ENCODE data around the gene SFTA2. TPM values are rescaled to one million over a fixed set of nuclear protein-coding genes. Genes with fewer than 3 reads are reported as not detected.

SFTA2 gene
- polyA plus RNA-seq, 1 donor (not counting 4 experiments of a cell fraction or from before 2014, with no cell fraction given) = not detected

DNA sequence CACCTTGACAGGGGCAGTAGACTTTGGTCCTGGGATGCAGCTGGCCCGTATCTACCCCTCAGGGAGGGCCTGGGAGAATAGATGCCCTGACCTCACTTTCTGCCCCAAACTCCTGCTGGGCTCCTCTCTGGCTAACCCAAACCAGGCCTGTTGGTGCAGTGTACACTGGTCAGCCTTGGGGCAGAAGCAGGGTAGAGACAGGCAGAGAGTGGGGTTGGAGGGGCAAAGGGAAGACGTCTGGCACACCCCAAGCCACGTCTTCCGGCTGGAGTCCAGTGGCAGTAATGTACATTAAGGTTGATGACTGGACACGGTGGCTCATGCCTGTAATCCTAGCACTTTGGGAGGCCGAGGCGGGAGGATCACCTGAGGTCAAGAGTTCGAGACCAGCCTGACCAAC lies 38.3 kb downstream of the SFTA2 start:
- Histone ChIP-seq H3K9ac (ENCODE audit: control insufficient read depth, extremely low read depth, insufficient read depth, low read length) (no peak overlapping the region), H3K27ac (ENCODE audit: control insufficient read depth, insufficient read depth, low read length) (no peak overlapping the region)

GRCh38 chr6:30893001-30893591 lies 38.9 kb downstream of the SFTA2 start:
- Histone ChIP-seq H3K9me3 (ENCODE audit: control insufficient read depth, low read depth, low read length) (no peaks in the 10 kb centered on the region), H3K4me2 (ENCODE audit: control insufficient read depth, extremely low read depth, insufficient read depth, low read depth, low read length) (no peak overlapping the region), H3K36me3 (ENCODE audit: control insufficient read depth in 2 of 2, extremely low read depth in 1 of 2, insufficient read depth in 2 of 2, low read length in 2 of 2) (peaks cover 73 to 74% of the 10 kb centered on the region in 2 experiments), H3K79me2 (ENCODE audit: control insufficient read depth, insufficient read depth, low read length) (peaks cover 59% of the 10 kb centered on the region), H3K4me1 (ENCODE audit: control insufficient read depth, extremely low read depth, insufficient read depth, low read length) (peaks cover 24% of the 10 kb centered on the region), H3K9ac (ENCODE audit: control insufficient read depth, extremely low read depth, insufficient read depth, low read length) (no peak overlapping the region), H3K27me3 (ENCODE audit: control insufficient read depth, extremely low read depth, insufficient read depth, low read length) (no peaks in the 10 kb centered on the region), H3K9me1 (ENCODE audit: control insufficient read depth, extremely low read depth, insufficient read depth, low read length) (peaks cover 6% of the 10 kb centered on the region), H4K20me1 (ENCODE audit: control insufficient read depth, extremely low read depth, insufficient read depth, low read length) (peaks cover 25% of the 10 kb centered on the region), H3K27ac (ENCODE audit: control insufficient read depth, insufficient read depth, low read length) (no peak overlapping the region), H3K4me3 (ENCODE audit: control insufficient read depth in 2 of 3, extremely low read depth in 1 of 3, insufficient read depth in 2 of 3, low read depth in 1 of 3, low read length in 3 of 3) (no peak overlapping the region), H2AFZ (ENCODE audit: control insufficient read depth, low read length) (no peak overlapping the region)
- TF ChIP-seq EZH2 (IDR thresholded peaks at IDR 0.05; ENCODE audit: low read length) = no peak
- TF ChIP-seq, protein P1, sequence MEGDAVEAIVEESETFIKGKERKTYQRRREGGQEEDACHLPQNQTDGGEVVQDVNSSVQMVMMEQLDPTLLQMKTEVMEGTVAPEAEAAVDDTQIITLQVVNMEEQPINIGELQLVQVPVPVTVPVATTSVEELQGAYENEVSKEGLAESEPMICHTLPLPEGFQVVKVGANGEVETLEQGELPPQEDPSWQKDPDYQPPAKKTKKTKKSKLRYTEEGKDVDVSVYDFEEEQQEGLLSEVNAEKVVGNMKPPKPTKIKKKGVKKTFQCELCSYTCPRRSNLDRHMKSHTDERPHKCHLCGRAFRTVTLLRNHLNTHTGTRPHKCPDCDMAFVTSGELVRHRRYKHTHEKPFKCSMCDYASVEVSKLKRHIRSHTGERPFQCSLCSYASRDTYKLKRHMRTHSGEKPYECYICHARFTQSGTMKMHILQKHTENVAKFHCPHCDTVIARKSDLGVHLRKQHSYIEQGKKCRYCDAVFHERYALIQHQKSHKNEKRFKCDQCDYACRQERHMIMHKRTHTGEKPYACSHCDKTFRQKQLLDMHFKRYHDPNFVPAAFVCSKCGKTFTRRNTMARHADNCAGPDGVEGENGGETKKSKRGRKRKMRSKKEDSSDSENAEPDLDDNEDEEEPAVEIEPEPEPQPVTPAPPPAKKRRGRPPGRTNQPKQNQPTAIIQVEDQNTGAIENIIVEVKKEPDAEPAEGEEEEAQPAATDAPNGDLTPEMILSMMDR (optimal IDR thresholded peaks at IDR 0.05 in 1 of 3, IDR thresholded peaks at IDR 0.05 in 1 of 3, conservative IDR thresholded peaks at IDR 0.05 in 1 of 3; ENCODE audit: extremely low read depth in 1 of 3, insufficient read depth in 2 of 3, low read length in 3 of 3) = peak in 1 of 3 experiments; percentile 9
- no peak for FAIRE-seq
- dilution Hi-C loops (cut with MboI; ENCODE audit: extremely low pct_ligation_motif_present, low sequenced_read_pairs) = no loop called here
- no peak for DNase-seq (ENCODE audit: low read depth, low spot score)

More for the DNA sequence above, 38.3 kb downstream of the SFTA2 start:
- dilution Hi-C loops (cut with MboI; ENCODE audit: extremely low pct_ligation_motif_present, low sequenced_read_pairs) = no loop called here
- Histone ChIP-seq H3K4me1 (ENCODE audit: control insufficient read depth, extremely low read depth, insufficient read depth, low read length) (peaks cover 19% of the 10 kb centered on the region), H3K4me3 (ENCODE audit: control insufficient read depth in 2 of 3, extremely low read depth in 1 of 3, insufficient read depth in 2 of 3, low read depth in 1 of 3, low read length in 3 of 3) (no peak overlapping the region), H3K79me2 (ENCODE audit: control insufficient read depth, insufficient read depth, low read length) (peaks cover 53% of the 10 kb centered on the region), H3K27me3 (ENCODE audit: control insufficient read depth, extremely low read depth, insufficient read depth, low read length) (no peaks in the 10 kb centered on the region), H2AFZ (ENCODE audit: control insufficient read depth, low read length) (no peak overlapping the region), H4K20me1 (ENCODE audit: control insufficient read depth, extremely low read depth, insufficient read depth, low read length) (peaks cover 24% of the 10 kb centered on the region), H3K9me1 (ENCODE audit: control insufficient read depth, extremely low read depth, insufficient read depth, low read length) (peaks cover 5% of the 10 kb centered on the region), H3K36me3 (ENCODE audit: control insufficient read depth in 2 of 2, extremely low read depth in 1 of 2, insufficient read depth in 2 of 2, low read length in 2 of 2) (peaks cover 73 to 76% of the 10 kb centered on the region in 2 experiments), H3K4me2 (ENCODE audit: control insufficient read depth, extremely low read depth, insufficient read depth, low read depth, low read length) (no peak overlapping the region), H3K9me3 (ENCODE audit: control insufficient read depth, low read depth, low read length) (no peaks in the 10 kb centered on the region)
- DNase-seq (ENCODE audit: low read depth, low spot score) = no peak
- TF ChIP-seq, protein P1 (optimal IDR thresholded peaks at IDR 0.05 in 1 of 3, IDR thresholded peaks at IDR 0.05 in 1 of 3, conservative IDR thresholded peaks at IDR 0.05 in 1 of 3; ENCODE audit: extremely low read depth in 1 of 3, insufficient read depth in 2 of 3, low read length in 3 of 3) = no peak
- TF ChIP-seq EZH2 (IDR thresholded peaks at IDR 0.05; ENCODE audit: low read length) = no peak
- FAIRE-seq = no peak

All from keratinocyte (primary cell).